GM19351 (cell line): ENCODE measurements around the gene FAM210A.

Experiments
- ATAC-seq: cut with Tn5 transposase; IDR thresholded peaks from one replicate; pipeline ENCODE4 v1.9.1; 2021; ENCODE audit warnings: mild to moderate bottlenecking, moderate library complexity; ENCODE audit not compliant: unreplicated experiment

Gene FAM210A

DNA sequence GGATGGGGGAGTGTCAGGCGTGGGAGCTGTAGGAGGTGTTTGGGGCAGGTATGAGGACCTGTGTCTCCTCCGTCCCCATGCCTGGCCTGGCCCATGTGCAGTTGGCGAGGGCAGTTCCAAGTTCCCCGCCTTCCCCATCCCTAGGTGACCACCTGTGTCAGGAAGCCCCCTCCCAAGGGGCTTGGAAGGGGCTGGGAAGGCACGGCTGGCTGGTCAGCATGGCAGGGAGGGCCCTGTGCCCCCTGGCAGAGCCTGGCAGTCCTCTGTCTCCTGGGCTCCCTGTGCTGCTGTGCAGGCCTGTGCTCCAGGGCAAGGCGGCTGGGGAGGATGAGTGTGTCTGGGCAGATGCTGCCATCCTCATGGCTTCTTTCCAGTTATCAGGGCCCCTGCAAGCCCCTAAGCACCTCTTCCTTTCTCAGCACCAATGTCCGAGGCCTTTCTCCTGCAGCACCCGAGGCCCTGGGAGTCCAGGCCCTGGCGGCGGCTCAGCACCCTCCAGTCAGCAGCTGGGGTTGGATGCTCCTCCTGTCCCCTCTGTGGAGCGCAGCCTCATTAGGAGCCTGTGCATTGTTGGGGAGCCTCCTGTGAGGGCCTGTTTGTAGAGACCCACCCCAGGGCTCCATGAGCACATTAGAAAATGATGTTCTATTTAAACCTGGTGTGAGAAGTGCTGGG is 101.7 kb downstream of the FAM210A start:
- no peak for ATAC-seq

DNA sequence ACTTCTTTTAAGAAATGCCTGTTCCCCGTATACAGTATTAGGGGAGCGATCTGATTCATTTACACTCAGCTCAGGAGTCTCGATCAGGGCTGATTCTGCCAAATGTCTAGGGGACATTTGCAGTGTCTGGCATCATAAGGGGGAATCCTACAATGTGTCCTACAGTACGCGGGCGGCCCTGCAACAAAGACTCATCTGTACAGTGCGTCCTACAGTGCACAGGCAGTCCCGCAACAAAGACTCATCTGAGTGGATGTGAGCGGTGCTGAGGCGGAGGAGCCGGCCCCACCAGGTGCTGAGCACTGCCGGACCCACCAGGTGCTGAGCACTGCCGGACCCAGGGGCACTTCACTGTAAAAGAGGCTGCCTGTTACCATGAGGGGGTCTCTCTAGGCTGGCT is 102.5 kb downstream of the FAM210A start:
- no peak for ATAC-seq

DNA sequence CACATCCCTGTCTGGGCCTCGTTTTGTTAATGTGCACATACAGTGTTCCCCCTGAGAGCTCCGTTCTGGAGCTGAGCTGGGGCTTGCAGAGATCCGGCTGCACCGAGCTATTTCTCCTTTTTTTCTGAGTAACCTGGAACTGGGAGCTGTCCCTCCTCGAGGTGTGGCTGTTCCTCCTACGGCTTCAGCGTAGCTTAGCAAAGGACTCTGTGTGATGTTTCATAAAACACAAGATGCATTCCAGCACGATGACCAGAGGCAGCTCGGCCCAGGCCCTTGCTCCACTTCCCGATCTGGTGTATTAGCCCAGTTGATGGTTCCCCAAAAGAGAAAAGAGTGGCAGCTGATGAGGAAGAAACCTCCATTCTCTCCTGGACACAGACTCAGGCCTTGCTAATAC is 103.0 kb downstream of the FAM210A start:
- ATAC-seq, result no peak

DNA sequence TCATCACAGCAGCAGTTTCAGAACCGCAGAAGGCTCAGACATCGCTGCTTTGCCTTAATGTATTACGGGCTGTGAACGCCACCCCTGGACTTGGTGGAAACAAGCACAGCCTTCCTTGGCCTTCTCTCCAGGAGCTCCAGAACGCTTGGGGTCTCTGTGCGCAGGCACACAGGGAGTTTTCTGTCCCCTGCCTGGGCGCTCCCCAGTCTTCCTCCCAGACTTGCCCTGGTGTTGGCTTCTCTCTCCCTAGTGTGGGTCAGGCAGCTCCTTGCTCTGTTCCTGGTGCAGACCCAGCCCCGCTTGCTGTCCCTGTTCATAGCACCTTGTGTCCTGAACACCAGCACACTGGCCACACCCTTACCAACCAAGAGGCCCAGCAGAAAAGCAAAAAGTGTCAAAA is 103.6 kb downstream of the FAM210A start:
- no peak for ATAC-seq

DNA sequence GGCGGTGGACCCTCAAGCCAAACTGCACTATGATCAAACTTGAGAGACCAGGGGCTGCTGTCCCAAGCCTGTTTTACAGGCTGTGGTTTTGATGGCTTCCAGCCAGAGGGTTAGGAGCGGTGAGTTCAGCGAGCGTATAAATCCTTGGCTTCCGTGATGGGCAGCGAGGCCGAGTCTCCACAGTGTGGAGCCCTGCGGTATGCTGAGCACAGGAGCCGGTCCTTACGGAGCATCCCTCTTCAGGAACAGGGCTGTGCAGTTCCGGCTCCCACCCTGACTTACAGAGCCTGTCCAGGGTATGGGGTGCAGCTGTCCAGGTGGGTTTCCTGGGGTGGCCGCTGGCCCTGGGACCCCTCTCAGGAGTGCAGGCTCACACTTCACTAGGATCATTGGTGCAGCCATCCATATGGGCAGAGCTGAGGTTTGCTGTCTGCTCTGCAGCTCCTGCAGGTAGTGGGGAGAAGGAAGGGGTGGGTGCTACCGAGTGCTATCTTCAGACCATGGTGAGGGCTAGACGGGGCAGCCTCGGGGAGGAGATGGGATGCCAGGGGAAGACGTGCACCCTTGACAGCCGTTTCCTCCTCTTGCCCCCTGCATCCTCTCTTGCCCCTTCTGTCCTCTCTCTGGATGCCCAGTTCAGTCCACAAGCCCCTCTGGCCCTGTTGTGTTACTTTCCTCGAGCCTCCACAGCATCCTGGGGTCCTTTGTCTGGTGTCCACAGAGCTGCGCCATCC is 104.3 kb downstream of the FAM210A start:
- no peak for ATAC-seq

DNA sequence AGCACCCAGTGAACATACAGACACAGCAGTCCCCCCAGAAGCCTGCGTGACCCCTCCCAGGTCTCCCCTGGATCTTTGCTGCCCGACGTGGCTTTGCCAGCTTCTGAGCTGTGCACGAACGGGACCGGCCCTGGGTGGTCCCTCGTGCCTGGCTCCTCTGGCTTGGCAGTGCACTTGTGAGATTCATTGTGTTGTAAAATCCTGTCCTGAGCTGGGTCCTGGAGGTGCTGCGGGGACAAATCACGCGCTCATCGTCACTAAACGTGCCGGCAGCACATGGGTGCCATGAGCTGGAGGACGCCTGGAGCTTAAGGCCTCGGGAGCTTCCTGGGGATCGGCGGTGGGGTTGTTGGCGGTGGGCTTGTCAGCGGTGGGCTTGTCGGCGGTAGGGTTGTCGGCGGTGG is 104.9 kb downstream of the FAM210A start:
- no peak for ATAC-seq

DNA sequence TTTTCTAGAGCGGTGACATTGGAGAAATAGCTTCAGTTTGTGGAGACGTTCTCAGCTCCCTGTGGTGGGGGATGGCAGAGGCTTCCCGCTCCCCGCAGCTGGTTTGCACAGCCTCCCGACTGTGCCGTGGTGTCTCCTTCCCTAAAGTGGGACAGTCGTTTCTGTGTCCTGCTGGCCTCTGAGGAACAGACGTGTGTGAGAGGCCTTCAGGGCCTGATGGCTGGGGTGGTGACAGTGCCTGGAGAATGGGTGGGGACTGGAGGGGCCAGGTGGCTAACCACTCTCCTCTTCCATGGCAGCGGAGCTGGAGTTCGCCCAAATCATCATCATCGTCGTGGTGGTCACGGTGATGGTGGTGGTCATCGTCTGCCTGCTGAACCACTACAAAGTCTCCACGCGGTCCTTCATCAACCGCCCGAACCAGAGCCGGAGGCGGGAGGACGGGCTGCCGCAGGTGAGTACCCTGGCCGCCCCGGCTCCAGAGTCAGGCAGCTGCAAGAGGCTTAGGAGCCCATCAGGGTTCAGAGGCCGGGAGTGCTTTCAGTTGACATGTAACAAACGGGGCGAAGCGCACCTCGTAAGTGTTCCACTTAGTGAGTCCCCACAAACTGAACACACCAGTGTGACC is 105.4 kb downstream of the FAM210A start:
- no peak for ATAC-seq

DNA sequence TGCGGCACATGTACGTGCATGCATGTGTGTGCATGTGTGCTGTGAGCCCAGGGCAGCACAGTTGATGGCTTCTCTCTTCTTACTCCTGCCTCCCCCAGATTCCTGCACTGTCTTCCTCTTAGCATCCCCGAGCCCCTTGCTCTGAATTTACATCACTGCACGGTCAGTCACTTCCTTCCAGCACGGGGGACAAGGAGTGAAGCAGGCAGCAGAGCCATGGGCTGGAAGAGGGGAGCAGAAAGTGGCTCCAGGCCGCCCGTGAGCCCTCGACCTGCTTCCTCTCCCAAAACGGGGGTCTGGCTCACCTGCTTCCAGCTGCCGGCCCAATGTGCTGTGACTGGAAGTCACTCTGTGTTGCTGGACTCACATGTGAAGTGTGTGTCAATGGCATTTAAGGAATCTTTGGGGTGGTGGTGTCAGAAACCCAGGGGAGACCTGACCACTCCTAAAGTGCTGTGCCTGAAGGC is 106.1 kb downstream of the FAM210A start:
- ATAC-seq, result no peak

DNA sequence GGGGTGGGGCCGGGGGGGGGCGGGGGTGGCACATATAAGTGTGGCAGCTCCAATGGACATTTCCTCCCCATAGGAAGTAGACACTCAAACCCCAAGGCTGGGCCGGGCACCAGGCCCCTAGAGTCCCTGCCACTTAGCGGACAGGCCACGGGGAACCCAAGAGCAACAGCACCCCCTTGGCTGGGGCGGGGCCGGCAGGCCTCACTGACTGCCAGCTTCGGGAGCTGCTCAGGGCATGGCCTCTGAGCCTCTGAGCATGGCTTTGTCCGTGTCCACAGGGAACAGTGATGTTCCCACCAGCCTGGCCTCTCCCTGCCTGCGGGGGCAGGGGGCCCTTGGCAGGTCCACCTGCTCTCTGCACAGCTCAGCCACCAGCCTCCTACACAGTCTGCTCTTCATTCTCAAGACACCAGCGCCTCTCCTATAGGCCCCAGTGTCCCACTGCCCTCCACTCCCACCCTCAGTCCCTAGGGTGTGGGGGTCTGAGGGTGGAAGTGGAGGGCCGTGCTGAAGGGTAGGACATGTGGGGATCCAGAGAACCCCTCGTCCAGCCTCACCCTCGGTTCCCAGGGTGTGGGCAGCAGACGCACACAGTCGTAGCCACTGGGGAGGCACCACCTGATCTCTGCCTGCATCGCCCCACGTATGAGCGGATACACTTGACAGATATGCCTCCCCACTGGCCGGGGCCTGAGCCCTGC is 106.7 kb downstream of the FAM210A start:
- no peak for ATAC-seq

DNA sequence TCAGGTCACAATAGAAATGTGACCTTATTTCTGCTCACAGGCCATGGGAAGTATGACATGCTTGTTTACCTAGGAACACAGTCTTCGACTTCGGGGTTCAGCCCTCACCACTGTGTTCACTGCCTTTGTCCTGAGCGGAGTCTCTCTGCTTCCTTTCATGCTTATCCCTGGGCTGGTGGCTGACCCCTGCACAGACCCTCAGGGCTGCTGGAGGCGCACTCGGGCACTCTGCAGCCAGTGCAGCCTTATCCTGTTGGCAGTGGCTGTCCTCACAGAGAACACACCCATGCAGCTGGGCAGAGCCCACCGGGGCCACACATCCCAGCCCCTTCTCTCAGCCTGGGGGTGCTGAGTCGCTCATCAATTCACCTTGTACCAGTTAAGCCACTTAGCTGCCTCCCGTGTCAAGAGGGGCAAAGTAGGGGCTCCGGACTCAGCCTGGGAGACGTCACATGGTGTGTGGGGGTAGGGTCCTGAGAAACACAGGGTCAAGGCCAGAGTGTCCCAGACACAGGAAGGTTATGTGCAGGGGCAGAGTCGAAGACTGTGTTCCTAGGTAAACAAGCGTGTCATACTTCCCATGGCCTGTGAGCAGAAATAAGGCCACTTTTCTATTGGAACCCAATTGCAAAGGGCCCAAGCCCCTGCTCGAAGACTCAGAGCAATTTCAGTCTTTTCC is 107.5 kb downstream of the FAM210A start:
- no peak for ATAC-seq

DNA sequence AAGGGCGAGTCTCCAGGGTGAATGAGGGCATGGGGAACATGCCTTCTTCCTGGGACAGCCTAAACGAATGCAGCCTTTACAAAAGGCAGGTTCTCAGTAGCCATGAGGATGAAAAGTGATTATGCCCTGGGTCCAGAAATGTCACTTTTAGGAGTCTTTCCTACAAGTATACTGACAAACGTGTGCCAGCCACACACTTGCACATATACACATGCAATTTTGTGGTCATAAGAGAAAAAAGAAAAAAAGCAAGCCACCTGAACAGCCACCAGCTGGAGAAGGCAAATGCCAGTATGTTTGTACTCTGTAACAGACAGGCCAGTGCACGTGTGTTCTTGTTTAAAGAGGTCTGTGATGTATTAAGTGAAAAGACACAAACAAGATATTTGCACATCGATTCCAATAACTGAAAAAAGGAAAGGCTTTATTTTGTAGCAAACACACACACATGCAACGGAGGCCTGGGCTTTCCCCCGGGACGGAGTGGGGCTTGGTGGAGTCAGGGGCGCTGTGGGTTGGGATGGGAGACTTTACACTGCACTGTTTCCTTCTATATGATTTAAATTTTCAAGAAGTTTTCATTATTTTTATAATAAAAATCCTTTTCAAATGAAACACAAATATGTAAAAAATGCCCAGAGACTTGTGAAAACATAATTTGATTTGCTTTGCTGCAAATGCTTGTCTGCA is 108.4 kb downstream of the FAM210A start:
- ATAC-seq, result no peak

DNA sequence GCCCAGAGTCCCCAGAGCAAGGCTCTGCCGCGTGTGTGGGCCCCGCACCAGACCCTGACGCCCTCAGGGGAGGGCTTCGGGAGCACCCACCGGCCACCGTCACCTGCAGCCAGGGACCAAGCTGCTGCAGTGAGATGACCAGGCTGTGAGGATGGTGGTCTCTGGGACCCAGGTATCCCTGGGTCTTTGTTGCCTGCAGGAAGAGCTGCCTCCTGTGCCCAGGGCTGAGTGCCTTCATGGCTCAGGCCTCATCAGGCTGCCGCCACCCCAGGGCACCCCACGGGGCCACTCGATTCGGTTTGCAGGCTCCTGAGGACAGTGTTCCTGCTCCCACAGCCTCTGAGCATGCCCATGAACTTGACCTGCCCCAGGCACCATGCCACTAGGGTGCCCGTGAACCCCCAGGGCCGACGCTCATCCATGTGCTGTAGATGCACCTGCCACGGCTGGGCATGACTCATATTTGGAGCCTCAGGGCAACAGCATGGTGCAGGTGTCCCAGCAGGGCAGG is 109.8 kb downstream of the FAM210A start:
- no peak for ATAC-seq

DNA sequence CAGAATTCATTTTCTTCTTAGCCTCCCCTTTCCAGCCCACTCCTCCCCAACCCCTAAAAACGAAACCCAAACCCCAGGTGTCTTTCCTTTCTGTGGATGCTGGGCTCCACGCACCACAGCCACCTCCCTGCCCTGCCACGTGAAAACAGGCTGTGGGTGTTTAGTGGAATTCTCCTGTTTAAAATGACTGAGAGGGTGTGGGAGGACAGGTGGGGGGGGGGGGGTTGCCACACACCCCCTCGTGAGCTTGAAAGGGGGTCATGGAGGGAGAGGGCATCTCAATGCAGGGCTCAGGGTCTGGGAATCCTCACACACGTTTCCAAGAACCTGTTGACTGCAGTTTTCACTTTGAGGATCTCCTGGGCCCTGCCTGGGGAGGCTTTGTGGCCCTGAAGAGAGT is 110.3 kb downstream of the FAM210A start:
- no peak for ATAC-seq

DNA sequence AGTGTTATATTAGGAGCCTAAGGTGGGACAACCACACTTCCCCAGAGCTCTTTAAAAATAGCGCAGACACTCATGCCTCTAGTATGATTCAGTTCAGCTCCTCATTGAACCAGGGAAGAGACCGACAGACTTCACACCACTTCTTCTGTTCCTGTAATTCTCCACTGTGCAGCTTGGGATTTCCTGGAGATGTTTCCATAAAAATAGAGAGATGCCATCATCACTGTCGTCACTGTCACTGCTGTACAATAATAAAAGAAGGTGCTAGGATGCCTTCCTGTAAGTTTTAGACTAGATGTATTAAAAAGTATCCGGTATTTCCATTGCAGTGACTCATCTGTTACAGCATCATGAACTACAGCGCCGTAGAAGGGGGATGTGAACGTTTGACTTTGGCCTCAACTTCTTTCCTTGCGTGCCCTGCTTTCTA is 110.9 kb downstream of the FAM210A start:
- ATAC-seq, result no peak

DNA sequence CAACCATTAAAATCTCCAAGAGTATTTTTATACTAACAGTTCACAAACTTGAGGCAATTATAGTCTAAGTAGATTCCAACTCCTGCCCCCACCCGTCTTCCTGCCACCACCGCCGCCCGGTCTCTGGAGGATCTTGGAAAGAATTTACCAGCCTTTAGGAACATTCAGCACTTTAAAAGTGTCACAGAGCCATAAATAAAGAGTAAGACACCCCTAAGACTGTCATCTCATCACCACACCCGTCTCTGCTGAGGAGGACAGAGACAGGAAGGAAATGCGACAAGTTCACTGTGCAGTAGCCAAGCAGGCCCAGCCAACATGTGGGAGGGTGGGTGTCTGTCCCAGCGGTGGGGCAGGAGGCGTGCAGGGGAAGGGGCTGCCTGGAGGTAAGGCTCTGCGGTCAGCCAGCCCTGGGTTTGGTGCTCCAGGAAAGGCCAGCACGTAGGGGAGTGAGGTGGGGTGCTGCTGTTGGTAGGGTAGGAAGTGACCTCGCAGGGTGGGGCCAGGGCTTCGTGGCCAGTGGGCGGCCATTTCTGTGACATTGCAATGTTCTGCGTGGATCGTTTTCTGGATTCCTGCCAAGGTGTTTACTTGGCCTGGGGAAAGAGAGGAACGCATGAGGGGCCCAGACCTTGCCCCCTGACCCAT is 111.6 kb downstream of the FAM210A start:
- no peak for ATAC-seq

DNA sequence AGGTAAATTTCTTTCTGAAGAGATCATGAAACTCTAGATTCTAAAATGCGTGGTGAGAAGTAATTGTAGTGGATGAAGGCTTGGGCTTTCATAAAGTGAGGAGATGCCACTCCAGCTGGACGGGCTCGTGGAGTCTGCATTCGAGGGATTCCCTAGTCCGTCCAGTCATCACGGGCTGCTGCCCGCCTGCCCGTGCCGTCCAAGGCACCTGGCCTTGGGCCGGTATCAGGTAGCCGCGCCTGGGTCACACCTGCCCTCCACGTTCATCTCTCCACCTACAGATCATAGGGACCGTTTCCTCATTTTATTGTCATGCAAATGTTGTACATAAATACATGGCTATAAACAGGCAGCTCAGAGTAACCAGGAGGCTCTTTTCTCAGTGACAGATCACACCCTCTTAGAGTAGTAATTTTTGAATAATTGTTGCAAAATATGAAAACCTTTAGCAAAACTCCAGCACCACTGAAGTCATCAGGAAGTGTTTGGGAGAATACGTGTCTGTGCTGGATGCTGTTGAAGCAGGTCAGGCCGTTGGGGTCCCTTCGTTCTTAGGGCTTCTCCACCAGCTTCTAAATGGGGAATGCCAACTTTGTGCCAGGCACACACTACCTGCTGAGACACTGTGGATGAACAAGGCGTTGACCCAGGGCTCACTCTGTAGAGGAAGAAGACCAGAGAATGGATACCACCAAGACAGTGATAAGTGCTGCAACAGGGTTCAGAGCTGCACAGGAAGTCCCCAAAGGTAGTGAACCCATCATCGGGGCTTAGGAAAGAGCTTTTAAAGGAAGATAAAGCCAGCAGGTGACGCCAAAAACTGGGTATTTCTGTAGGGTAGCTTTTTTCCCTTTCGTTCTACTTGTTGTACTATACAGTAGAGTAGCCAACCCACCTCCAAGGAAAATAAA is 112.5 kb downstream of the FAM210A start:
- peak; percentile 18 for ATAC-seq
